HG03439 (cell line): Measurements from ENCODE around the gene TRIM42.

Experiments used
- ATAC-seq: cut with Tn5 transposase; IDR thresholded peaks from one replicate; pipeline ENCODE4 v1.9.1; 2021; ENCODE audit warnings: mild to moderate bottlenecking, moderate library complexity; ENCODE audit not compliant: unreplicated experiment

Gene TRIM42

DNA sequence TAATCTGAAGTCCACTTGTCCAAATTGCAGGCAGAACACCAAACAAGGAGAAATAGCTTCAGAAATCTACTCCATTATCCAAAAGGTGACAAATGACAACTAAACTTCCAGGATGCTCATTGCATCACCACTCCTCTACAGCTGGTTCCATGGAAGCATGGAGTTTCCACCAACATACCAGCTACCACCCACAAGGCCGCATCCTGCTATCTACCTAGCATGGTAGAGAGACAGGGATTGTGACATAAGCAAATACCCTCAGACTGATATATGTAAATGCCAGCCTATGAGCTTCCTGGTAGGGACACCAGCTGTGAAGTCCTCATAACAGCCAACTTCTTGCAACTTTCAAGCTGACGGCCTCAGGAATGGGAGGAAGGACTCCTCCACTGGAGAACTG, at the start of gene TRIM42:
TSS of gene TRIM42 (plus strand) at position 301 of the 400 bp plus-strand sequence. CDS start 166 bp downstream, outside the sequence.
- ATAC-seq, result no peak

DNA sequence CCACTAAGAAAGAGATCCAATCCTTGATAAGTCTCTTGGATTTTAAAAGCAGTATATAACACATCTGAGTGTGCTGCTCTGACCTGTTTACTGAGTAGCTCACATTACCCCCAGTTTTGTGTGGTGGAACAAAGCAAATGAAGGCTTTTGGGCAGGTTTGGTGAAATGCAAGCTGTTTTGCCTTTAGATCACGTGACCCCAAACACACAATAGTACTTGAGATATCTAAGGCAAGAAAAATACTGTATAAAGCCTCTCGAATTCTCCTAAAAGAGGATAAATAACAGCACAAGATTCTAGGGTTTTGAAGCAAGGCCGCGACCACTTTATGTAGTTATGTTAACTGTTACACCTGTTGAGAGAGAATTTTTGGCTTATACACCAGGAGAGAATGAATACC, 49.3 kb upstream of the TRIM42 start:
- ATAC-seq, result no peak

DNA sequence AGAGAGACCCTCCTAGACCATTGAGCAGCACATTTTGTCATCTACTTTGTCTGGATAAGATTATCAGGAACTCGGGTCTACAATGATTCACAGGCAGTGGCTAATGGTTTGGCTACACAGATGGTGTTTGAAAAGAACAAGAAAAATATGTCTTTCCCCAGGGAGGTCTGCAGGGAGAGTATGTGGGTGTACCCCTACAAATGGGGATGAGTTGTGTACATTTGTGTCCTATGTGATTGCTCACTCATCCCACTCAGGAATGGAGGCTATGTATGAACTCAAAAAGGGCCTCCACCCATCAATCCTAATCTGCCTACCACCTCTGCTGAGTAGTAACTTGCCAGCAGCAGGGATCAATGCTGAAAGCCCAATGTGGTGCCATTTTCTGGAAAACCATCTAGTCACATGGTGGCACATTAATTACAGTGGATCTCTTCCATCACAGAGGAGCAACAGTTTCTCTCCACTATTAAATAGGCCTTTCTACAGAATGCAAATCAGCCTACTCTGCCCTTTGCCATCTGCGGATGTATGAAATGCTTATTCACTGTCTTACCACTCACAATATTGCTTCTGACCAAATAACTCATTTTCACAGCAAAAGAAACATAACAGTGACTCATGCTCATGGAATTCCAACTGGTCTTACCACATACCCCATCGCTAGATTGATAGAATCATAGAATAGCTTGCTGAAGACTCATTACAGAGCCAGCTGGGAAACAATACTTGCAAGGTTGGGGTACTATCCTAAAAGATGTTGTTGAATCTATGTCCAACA, 48.3 kb upstream of the TRIM42 start:
- no peak for ATAC-seq

DNA sequence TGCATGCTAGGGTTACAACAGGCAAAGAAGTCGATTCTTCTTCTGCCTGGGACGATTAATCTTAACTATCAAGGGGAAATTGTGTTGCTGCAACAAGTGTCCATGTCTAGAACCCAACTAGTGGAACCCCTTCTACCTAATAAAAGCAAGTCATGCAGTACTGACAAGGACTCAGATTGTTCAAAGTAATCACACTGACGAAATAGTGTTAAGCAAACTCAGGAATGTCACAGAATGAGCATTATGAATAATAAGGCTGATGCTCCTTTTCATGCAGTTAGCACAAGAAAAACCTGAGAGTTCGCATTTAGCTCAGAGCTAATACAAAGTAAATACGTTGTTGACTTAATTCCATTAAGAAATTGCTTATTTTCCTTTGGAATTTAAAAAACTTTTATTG, 47.5 kb upstream of the TRIM42 start:
- ATAC-seq, result no peak

DNA sequence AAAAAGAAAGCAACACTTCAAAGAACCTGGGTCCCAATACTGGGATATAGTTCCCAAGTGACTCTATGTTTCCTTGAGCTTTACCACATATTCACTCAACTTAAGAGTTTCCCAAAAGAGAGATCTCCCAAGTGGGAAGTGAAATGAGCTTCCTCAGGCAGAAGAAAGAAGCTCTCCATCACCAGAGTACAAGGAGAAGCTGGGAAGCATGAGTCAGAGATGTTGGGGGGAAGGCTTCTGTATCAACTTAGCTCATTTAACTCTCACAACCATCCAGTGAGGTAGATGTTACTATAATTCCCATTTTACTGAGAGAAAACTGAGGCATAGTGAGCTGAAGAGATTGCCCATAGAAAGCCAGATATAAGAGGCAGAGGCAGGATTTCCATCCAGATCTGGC, 47.0 kb upstream of the TRIM42 start:
- no peak for ATAC-seq

DNA sequence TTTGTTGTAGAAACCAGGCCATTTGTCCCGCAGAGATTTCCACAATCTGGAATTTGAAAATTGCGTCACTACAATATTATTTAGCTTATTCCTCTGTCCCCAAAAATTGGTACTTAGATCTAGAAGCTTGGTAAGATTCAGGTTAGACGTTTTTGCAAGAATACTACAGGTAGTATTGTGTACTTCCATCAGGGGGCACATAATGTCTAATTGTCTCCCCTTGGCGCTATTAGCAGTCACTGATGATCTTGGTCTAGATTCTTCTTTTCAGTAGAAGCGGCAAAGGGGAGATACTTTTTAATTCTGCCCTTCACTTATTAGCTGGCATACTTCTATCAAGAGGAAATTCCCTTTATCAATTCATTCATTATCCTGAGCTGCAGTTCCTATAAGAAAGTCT, 42.6 kb upstream of the TRIM42 start:
- no peak for ATAC-seq

DNA sequence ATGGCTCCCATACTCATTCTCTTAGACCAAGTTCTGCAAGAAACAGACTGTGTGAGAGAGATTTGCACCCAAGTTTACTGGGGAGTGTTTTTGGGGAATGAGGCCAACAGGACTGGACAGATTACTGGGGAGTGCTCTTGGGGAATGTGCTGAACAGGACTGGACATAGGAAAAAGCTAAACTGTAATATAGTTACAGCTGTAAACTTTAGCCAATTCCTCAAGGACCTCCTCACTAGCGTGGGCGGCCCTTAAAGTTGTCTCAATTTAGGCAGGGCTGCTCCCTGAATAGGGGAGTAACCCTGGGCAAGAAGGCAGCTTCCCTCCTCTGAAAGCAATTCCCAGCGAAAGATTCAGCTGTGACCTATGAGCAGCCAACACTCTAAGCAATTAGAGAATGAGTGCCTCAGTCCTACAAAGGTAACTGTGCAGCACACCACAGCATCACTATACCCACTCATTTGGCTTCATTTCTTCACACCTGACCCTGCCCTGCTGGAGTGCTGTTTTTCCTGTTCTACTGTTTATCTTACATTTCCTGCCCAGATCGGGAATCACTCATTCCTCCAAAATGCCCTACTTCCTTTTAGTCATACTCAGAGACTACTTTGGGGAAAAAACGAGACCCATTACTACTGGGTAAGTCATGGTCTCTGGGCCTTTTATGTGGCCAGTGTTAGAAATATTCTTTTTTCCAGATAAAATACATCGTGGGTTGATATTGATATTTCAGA, 41.3 kb upstream of the TRIM42 start:
- no peak for ATAC-seq

DNA sequence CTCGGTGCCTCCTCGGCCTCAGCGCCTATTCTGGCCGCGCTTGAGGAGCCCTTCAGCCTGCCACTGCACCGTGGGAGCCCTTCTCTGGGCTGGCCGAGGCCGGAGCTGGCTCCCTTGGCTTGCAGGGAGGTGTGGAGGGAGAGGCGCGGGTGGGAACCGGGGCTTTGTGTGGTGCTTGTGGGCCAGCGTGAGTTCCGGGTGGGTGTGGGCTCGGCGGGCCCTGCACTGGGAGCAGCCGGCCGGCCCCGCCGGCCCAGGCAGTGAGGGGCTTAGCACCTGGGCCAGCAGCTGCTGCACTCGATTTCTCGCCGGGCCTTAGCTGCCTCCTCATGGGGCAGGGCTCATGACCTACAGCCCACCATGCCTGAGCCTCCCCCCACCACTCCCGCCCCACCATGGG, 26.6 kb upstream of the TRIM42 start:
- no peak for ATAC-seq

DNA sequence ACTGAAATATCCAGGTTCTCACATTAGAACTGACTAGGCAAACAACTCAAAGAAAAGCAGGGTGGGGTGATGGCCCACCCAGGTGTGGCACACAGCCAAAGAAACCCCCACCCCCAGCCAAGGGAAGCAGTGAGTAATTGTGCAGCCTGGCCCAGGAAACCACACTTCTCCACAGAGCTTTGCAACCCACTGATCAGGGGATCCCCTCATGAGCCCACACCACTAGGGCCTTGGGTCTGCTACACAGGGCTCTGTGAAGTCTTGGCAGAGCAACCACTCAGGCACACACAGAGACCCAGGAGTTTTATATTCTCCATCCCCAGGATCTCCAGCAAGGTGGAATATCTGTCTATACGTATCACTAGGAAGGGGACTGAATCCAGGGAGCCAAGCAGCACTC, 22.2 kb upstream of the TRIM42 start:
- ATAC-seq, result no peak

DNA sequence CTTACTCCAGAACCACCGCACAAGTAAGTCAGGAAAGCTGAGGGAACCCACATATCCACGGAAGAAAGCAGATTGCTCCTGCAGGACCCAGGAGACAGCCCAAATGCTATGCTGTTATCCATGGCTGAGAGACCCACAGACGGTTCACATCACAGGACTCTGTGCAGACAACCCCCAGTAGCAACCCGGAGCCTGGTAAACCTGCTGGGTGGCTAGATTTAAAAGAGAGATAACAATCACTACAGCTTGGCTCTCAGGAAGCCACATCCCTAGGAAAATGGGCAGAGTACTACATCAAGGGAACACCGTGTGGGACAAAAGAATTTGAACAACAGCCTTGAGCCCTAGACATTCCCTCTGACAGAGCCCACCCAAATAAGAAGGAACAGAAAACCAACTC, 13.8 kb upstream of the TRIM42 start:
- no peak for ATAC-seq

DNA sequence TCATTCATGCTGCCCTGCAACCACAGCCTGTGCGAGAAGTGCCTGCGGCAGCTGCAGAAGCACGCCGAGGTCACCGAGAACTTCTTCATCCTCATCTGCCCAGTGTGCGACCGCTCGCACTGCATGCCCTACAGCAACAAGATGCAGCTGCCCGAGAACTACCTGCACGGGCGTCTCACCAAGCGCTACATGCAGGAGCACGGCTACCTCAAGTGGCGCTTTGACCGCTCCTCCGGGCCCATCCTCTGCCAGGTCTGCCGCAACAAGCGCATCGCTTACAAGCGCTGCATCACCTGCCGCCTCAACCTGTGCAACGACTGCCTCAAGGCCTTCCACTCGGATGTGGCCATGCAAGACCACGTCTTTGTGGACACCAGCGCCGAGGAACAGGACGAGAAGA, 4.7 kb downstream of the TRIM42 start:
- ATAC-seq, result no peak

DNA sequence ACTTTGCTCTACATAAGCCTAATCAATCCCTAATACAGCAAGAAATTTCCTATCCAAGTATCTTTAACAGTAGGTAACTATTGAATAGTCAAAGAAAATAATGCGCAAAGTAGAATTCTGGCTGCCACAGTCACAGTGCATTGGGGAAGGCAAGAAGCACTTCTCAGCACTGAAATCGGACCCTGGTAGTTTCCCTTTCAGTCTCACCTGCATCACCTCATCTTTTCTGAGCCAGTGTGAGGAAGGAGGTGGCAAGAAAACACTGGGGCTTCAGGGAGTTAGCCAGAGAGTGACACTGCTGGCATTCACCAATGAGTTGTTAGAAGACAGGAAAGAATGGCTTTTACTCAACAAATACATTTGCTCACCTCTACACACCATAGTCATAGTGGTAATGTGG, 8.3 kb downstream of the TRIM42 start:
- no peak for ATAC-seq

DNA sequence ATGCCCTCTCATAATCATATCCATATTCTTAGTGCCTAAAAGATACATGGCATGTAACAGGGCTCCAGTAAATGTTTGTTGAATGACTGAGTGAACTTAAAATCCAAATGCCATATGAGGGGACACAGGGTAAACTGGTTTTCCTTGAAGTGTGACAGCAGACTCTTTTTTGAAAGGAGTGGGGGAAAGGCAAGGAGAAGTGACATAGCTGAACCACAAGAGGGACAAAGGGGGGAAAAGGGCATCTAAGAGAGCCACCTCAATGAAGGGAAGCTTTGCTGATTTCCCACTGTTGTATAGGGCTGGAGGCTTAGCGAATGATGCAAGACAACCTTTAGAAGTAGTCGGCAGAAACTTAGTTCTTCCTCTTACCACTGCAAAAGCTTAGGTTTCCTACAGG, 9.1 kb downstream of the TRIM42 start:
- ATAC-seq, result no peak

DNA sequence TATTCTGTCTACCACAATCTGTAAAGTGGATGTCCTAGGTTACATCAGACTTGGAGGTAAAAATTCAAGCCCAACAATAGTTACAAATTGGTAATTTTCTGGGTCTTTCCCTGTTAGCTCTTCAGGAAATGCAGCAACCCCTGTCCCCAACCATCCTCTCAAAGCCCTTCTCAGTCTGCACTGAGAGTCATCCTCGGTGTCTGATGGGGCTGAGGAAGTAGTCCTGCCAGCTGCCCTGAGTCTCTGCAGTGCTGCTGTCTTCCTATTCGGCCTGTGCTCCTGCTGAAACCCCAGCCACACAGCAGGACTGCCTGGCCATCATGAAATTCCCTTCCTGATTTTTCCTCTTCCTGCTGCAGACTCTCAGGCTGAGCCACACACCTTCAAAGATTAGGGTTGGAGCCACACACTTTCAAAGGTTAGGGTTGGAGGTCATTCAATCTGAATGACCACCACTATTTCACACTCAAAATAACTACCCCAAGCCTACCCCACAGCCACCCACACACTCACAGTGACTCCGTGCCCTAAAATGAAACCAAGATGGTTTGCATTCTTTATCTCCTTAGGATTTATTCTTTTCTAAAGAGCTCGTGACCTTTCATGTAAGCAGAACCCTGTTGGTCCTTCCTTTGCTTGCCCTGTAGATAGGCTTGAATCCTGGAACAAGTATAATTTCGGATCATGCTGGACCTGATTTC, 17.6 kb downstream of the TRIM42 start:
- no peak for ATAC-seq

DNA sequence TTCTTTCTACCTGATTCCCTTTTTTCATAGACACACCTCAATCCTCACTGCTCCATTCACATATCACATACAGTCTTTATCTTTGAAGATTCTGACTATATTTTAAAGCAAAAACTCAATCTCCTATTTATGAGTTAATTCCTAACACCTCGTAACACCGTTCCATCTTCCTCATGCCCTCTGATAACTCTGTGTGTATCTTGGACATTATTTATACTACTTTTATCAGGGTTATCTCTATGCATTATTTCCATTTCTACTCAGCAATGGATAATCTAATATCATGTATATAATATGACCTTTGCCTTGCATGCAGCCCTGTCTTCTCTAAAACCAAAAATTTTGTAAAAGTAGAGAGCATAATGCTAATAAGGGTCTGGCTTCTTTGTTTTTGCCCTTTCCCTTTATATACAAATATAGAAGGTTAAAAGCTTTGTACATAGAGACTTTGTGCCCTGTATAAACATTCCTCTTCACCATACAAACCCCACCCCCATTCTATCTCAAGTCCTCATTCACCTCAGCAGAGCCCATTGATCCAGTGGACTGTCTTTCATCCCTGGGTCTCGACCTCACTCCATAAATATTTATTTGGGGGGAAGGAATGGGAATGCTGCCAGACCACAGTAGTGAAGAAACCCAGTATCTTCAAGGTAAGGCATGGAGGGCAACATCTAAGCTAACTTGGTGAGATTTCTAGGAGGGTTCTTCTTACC, 21.8 kb downstream of the TRIM42 start:
- no peak for ATAC-seq

DNA sequence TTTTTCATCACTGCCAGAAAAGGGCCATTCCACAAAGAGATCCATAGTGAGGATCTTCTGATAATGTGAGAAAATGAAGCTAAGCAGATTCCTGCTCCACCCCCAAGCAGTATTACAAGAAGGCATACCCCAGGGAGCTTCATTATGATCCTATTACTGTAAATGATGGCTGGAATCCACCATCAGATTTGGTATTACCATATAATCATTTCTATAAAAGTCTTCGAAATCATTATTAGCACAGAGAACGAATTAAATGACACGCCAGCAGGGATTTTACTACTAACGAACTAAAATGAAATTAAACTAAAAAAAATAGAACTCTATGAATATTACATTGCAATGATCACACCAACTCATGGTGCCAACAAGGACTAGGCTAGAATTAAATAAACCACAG, 24.4 kb downstream of the TRIM42 start:
- no peak for ATAC-seq

DNA sequence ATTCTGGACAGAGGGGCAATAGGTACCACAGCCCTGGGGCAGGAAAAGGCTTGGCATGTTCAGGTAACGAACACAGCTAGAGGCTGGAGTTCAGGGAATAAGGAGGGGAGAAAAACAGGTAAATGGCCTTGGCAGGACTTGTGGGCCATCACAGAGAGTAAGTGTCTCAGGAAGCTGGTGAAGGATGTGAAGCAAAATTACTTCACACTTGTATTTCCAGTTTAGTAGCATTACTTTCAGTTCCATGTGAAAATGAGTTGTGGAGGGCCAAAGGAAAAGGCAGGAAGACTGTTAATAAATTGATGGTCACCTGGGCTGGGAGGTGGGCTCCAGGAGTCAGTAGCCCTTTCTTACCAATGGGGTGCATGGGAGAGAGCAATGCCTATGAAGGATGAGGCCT, 25.6 kb downstream of the TRIM42 start:
- no peak for ATAC-seq

DNA sequence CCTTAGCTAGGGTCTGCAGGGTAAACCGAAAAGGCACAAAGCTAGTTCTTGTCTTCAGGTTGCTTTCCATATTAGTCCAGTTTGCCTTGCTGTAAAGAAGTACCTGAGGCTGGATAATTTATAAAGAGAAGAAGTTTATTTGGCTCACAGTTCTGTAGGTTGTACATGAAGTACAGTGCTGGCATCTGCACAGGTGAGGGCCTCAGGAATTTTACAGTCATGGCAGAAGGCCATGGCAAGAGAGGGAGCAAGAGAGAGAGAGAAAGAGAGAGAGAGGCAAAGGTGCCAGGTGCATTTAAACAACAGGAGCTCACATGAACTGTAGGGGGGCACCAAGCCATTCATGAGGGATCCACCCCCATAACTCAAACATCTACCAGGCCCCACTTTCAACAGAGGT, 26.9 kb downstream of the TRIM42 start:
- no peak for ATAC-seq

DNA sequence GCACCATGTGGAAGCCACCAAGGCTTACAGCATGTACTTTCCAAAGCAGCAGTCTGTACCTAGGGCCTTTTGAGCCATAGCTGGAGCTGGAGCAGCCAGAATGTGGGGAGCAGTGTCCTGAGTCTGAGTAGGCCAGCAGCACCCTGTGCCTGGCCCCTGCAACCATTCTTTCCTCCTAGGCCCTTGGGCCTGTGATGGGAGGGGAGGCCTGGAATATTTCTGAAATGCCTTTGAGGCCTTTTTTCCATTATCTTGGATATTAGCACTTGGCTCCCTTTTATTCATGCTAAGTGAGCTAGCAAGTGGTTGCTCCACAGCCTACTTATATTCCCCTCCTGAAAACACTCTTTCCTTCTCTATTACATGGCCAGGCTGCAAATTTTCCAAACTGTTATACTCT, 28.1 kb downstream of the TRIM42 start:
- no peak for ATAC-seq

DNA sequence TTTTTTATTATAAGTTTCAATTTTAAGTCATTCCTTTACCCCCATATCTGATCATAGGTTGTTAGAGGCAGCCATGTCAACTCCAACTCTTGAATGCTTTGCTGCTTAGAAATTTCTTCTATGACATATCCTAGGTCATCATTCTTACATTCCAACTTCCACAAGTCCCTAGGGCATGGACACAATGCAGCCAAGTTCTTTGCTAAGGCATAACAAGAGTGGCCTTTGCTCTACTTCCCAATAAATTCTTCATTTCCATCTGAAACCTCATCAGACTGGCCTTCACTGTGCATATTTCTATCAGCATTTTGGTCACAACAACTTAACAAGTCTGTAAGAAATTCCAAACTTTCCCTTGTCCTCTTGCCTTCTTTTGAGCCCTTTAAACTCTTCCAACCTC, 28.5 kb downstream of the TRIM42 start:
- ATAC-seq, result no peak

DNA sequence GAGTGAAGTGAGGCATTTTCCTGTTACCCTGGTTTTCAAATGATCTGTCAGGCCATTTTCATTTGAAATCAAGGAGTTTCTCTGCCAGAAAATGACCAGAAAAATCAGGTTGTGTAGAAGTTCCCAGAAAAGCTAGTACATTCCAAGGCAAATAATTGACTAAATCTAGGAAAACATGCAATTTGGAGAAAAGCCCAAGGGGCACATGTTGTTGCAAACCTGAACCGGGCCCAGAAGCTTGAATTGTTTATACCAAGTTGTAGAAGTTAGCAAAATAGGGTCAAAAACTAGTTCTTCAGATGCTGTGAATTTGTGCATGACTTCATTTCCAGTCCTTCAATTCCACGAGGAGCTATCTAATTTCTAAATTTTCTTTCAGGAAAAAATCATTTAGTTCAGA, 31.0 kb downstream of the TRIM42 start:
- no peak for ATAC-seq
